Measurements from ENCODE around the gene SGF29. TPM values are rescaled to one million over a fixed set of nuclear protein-coding genes. Genes with fewer than 3 reads are reported as not detected.
"Not testable (repeated sequence)": the region's sequence is repeated elsewhere in the genome, so short reads cannot be mapped to it uniquely, and the experiment has no call there.

Gene SGF29
- total and polyA plus RNA-seq, 2 of the 8 experiments (the other 6 are each of a cell fraction or from before 2014, with no cell fraction given) = 3.1 to 22.7 TPM

DNA sequence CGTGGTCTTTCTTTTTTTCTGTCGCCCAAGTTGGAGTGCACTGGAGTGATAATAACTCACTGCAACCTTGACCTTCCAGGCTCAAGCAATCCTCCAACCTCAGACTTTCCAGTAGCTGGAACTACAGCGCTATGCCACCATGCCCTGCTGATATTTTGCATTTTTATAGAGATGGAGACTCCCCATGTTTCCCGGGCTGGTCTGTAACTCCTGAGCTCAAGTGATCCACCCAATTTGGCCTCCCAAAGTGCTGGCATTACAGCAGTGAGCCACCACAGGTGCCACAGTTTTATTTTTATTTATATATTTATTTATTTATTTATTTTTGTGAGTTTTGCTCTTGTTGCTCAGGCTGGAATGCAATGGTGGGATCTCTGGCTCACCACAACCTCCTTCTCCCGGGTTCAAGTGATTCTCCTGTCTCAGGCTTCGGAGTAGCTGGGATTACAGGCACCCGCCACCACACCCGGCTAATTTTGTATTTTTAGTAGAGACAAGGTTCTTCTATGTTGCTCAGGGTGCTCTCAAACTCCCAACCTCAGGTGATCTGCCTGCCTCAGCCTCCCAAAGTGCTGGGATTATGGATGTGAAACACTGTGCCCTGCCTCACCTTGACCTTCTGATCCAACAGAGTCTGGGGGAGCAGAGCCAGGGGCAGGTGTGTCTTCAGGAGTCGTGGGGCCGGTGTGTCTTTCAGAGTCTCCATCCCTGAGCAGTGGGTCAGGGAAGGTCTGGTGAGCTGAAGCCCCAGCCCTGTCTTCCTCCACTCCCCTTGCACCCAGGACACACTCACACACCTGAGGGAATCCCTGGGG, 54.2 kb downstream of the SGF29 start:
- H3K9me3 ChIP-seq (ENCODE audit: insufficient read depth in 2 of 2, low read depth in 1 of 2, low read length in 1 of 2); H4K5ac ChIP-seq (ENCODE audit: insufficient read length, low read depth, low read length); H3K4me2 ChIP-seq (ENCODE audit: insufficient read depth in 1 of 2, low read depth in 2 of 2, low read length in 2 of 2); H3K36me3 ChIP-seq (ENCODE audit: control insufficient read depth in 2 of 4, insufficient read depth in 4 of 4, low read length in 3 of 4); H3K27ac ChIP-seq (ENCODE audit: low read depth, low read length); H3K79me2 ChIP-seq (ENCODE audit: control insufficient read depth in 1 of 2, insufficient read depth in 2 of 2, low read length in 2 of 2); H2AK5ac ChIP-seq (ENCODE audit: low read depth, low read length); H3K4ac ChIP-seq (replicated peaks; ENCODE audit: insufficient read length, low read depth, low read length); H2BK12ac ChIP-seq (ENCODE audit: low read depth, low read length); H2BK5ac ChIP-seq (ENCODE audit: low read depth, low read length); H3K23me2 ChIP-seq (ENCODE audit: low read depth, low read length); H3K56ac ChIP-seq (replicated peaks; ENCODE audit: insufficient read length, low read depth, low read length); H4K20me1 ChIP-seq (replicated peaks in 1 of 2; ENCODE audit: control insufficient read depth in 1 of 2, insufficient read depth in 2 of 2, low read length in 2 of 2); FAIRE-seq; DNase-seq (ENCODE audit: low read depth in 1 of 2, low spot score in 2 of 2); H3K18ac ChIP-seq (ENCODE audit: extremely low read depth, low read length); H3K79me1 ChIP-seq (ENCODE audit: low read depth, low read length); H3K14ac ChIP-seq (ENCODE audit: insufficient read length); H3K23ac ChIP-seq (ENCODE audit: insufficient read length); H2BK15ac ChIP-seq (ENCODE audit: low read length); H4K91ac ChIP-seq (replicated peaks; ENCODE audit: insufficient read length, low read length); H2BK120ac ChIP-seq (replicated peaks; ENCODE audit: low read depth, low read length); H2BK20ac ChIP-seq (ENCODE audit: low read length); H2AFZ ChIP-seq (ENCODE audit: low read length); H4K8ac ChIP-seq (ENCODE audit: extremely low read depth, insufficient read depth, low read length); H3K27me3 ChIP-seq (replicated peaks in 1 of 4; ENCODE audit: control insufficient read depth in 3 of 4, extremely low read depth in 1 of 4, insufficient read depth in 3 of 4, low read length in 3 of 4); H3K9ac ChIP-seq (replicated peaks in 1 of 4; ENCODE audit: extremely low read depth in 1 of 4, low read depth in 3 of 4, low read length in 3 of 4); H3K4me3 ChIP-seq (ENCODE audit: extremely low read depth in 1 of 4, insufficient read depth in 2 of 4, low read depth in 3 of 4, low read length in 4 of 4): not testable (repeated sequence)
- ChIA-PET POLR2A (ENCODE audit: partially characterized antibody) (interaction anchor here (0.6 kb wide), 1 partner anchor 533 kb away, joined by 3 read pairs; no protein-coding TSS in a partner anchor), CTCF (ENCODE audit: partially characterized antibody) (interaction anchor here (0.8 to 1.0 kb wide), 2 partner anchors 9 to 17 kb away, joined by 3 read pairs; no protein-coding TSS in a partner anchor)
- WGBS, 2 experiments (ENCODE audit: extremely low coverage in 1 of 2, insufficient coverage in 1 of 2, insufficient read length in 1 of 2, insufficient replicate concordance in 2 of 2, low coverage in 1 of 2, low lambda C conversion rate in 2 of 2, missing lambda C conversion rate in 1 of 2) = 89% methylated on average over 8 of the region's 10 CpGs; no CpG with 5 or more reads in 1 of the 2 experiments
- H3K4me1 ChIP-seq (replicated peaks in 1 of 4; ENCODE audit: control insufficient read depth in 3 of 4, insufficient read depth in 4 of 4, low read length in 3 of 4) = peaks cover 0 to 16% (median 6%) of the 10 kb centered on the region in 4 experiments; a peak in 3 of 7 replicates

DNA sequence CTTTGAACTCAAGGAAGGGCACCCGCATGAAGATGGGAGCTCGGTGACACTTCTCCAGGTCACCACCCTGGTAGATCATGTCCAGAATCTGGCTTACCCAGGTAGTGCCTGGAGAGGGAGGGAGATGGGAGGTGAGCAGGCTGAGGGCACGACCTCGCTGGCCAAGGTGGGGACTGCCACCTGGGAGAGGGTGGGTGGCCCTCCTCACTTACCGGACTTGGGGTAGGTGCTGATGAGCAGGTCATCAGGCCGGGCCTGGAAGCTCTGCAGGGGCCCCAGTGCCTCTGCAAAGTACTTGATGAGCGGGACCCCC, 54.7 kb downstream of the SGF29 start:
- DNase-seq (ENCODE audit: low read depth in 1 of 2, low spot score in 2 of 2); H3K56ac ChIP-seq (replicated peaks; ENCODE audit: insufficient read length, low read depth, low read length); H3K27ac ChIP-seq (ENCODE audit: low read depth, low read length); H4K91ac ChIP-seq (replicated peaks; ENCODE audit: insufficient read length, low read length); H2BK12ac ChIP-seq (ENCODE audit: low read depth, low read length); H2BK20ac ChIP-seq (ENCODE audit: low read length); H4K5ac ChIP-seq (ENCODE audit: insufficient read length, low read depth, low read length); CTCF ChIA-PET (ENCODE audit: partially characterized antibody); H3K79me1 ChIP-seq (ENCODE audit: low read depth, low read length); H3K9ac ChIP-seq (replicated peaks in 1 of 4; ENCODE audit: extremely low read depth in 1 of 4, low read depth in 3 of 4, low read length in 3 of 4); POLR2A ChIA-PET (ENCODE audit: partially characterized antibody); H3K23ac ChIP-seq (ENCODE audit: insufficient read length); H3K9me3 ChIP-seq (ENCODE audit: insufficient read depth in 2 of 2, low read depth in 1 of 2, low read length in 1 of 2); H3K4me3 ChIP-seq (ENCODE audit: extremely low read depth in 1 of 4, insufficient read depth in 2 of 4, low read depth in 3 of 4, low read length in 4 of 4); H4K20me1 ChIP-seq (replicated peaks in 1 of 2; ENCODE audit: control insufficient read depth in 1 of 2, insufficient read depth in 2 of 2, low read length in 2 of 2); FAIRE-seq; H4K8ac ChIP-seq (ENCODE audit: extremely low read depth, insufficient read depth, low read length); H2BK5ac ChIP-seq (ENCODE audit: low read depth, low read length); H3K4me2 ChIP-seq (ENCODE audit: insufficient read depth in 1 of 2, low read depth in 2 of 2, low read length in 2 of 2); H2BK15ac ChIP-seq (ENCODE audit: low read length); H3K14ac ChIP-seq (ENCODE audit: insufficient read length); H3K36me3 ChIP-seq (ENCODE audit: control insufficient read depth in 2 of 4, insufficient read depth in 4 of 4, low read length in 3 of 4); H2AK5ac ChIP-seq (ENCODE audit: low read depth, low read length); H3K23me2 ChIP-seq (ENCODE audit: low read depth, low read length); H3K18ac ChIP-seq (ENCODE audit: extremely low read depth, low read length); H3K27me3 ChIP-seq (replicated peaks in 1 of 4; ENCODE audit: control insufficient read depth in 3 of 4, extremely low read depth in 1 of 4, insufficient read depth in 3 of 4, low read length in 3 of 4); H3K4ac ChIP-seq (replicated peaks; ENCODE audit: insufficient read length, low read depth, low read length); H2AFZ ChIP-seq (ENCODE audit: low read length); H2BK120ac ChIP-seq (replicated peaks; ENCODE audit: low read depth, low read length); H3K79me2 ChIP-seq (ENCODE audit: control insufficient read depth in 1 of 2, insufficient read depth in 2 of 2, low read length in 2 of 2): not testable (repeated sequence)
- 91% methylated on average over 2 of the region's 7 CpGs; no CpG with 5 or more reads in 1 of the 2 experiments for WGBS, 2 experiments (ENCODE audit: extremely low coverage in 1 of 2, insufficient coverage in 1 of 2, insufficient read length in 1 of 2, insufficient replicate concordance in 2 of 2, low coverage in 1 of 2, low lambda C conversion rate in 2 of 2, missing lambda C conversion rate in 1 of 2)
- peaks cover 0 to 16% (median 6%) of the 10 kb centered on the region in 4 experiments; a peak in 3 of 7 replicates for H3K4me1 ChIP-seq (replicated peaks in 1 of 4; ENCODE audit: control insufficient read depth in 3 of 4, insufficient read depth in 4 of 4, low read length in 3 of 4)

All from H1 (cell line).